ENCODE measurements around the gene NCOA3. TPM values are rescaled to one million over a fixed set of nuclear protein-coding genes. Genes with fewer than 3 reads are reported as not detected.

The NCOA3 gene
- polyA plus RNA-seq, 3 donors: 13.5 to 21.8 (median 21.3) TPM

- Histone ChIP-seq H2AFZ (ENCODE audit: insufficient read depth, low read depth, low read length, poor library complexity, severe bottlenecking) (no peak overlapping the region), H3K9ac (ENCODE audit: insufficient read depth, low read length, poor library complexity, severe bottlenecking) (no peak overlapping the region), H4K20me1 (ENCODE audit: insufficient read depth, low read length) (peaks cover 100% of the 10 kb centered on the region), H3K79me2 (ENCODE audit: insufficient read depth, low read length) (peaks cover 89% of the 10 kb centered on the region), H3K4me3 (replicated peaks in 1 of 3; ENCODE audit: low read depth in 2 of 3, low read length in 3 of 3) (no peak overlapping the region), H3K27ac (ENCODE audit: low read depth in 1 of 2, low read length in 2 of 2) (no peak overlapping the region), H3K9me3 (replicated peaks in 1 of 2; ENCODE audit: control insufficient read depth in 1 of 2, insufficient read depth in 1 of 2, low read length in 2 of 2) (no peaks in the 10 kb centered on the region), H3K4me1 (ENCODE audit: control insufficient read depth in 1 of 2, insufficient read depth in 2 of 2, low read length in 2 of 2) (peaks cover 19 to 29% of the 10 kb centered on the region in 2 donors), H3K36me3 (replicated peaks in 1 of 2; ENCODE audit: control insufficient read depth in 1 of 2, insufficient read depth in 2 of 2, low read length in 2 of 2) (peaks cover 7 to 18% of the 10 kb centered on the region in 2 donors), H3K27me3 (ENCODE audit: control insufficient read depth in 2 of 2, insufficient read depth in 2 of 2, low read length in 2 of 2) (no peaks in the 10 kb centered on the region), H3K4me2 (replicated peaks; ENCODE audit: extremely low read depth, low read length, poor library complexity, severe bottlenecking) (no peak overlapping the region)
- H3K27me3 Mint-ChIP-seq (ENCODE audit: low read depth in 3 of 3): no peaks in the 10 kb centered on the region
- intact Hi-C loops (cut with micrococcal nuclease): no loop called here
- H3K36me3 Mint-ChIP-seq: peaks cover 20 to 34% of the 10 kb centered on the region in 2 donors
- peaks cover 40% of the 10 kb centered on the region for H3K4me1 Mint-ChIP-seq
- TF ChIP-seq CTCF (IDR thresholded peaks at IDR 0.05): no peak
- WGBS (ENCODE audit: insufficient coverage): 100% methylated on average over 1 of the region's 2 CpGs
- no peaks in the 10 kb centered on the region for H3K9me3 Mint-ChIP-seq
- H3K27ac Mint-ChIP-seq: peak overlapping the region in 1 of 7 donors; percentile 42
- no peak for DNase-seq
- no peak overlapping the region for H3K4me3 Mint-ChIP-seq
Measured at GRCh38 chr20:47581090-47581489, 79.4 kb downstream of the NCOA3 start.

- intact Hi-C loops (cut with micrococcal nuclease): no loop called here
- Histone ChIP-seq H3K27ac (ENCODE audit: low read depth in 1 of 2, low read length in 2 of 2) (no peak overlapping the region), H3K9ac (ENCODE audit: insufficient read depth, low read length, poor library complexity, severe bottlenecking) (no peak overlapping the region), H3K79me2 (ENCODE audit: insufficient read depth, low read length) (peaks cover 85% of the 10 kb centered on the region), H3K4me2 (replicated peaks; ENCODE audit: extremely low read depth, low read length, poor library complexity, severe bottlenecking) (no peak overlapping the region), H3K4me3 (replicated peaks in 1 of 3; ENCODE audit: low read depth in 2 of 3, low read length in 3 of 3) (no peak overlapping the region), H2AFZ (ENCODE audit: insufficient read depth, low read depth, low read length, poor library complexity, severe bottlenecking) (no peak overlapping the region), H3K27me3 (ENCODE audit: control insufficient read depth in 2 of 2, insufficient read depth in 2 of 2, low read length in 2 of 2) (no peaks in the 10 kb centered on the region), H3K9me3 (replicated peaks in 1 of 2; ENCODE audit: control insufficient read depth in 1 of 2, insufficient read depth in 1 of 2, low read length in 2 of 2) (no peaks in the 10 kb centered on the region), H3K4me1 (ENCODE audit: control insufficient read depth in 1 of 2, insufficient read depth in 2 of 2, low read length in 2 of 2) (peaks cover 3 to 7% of the 10 kb centered on the region in 2 donors), H3K36me3 (replicated peaks in 1 of 2; ENCODE audit: control insufficient read depth in 1 of 2, insufficient read depth in 2 of 2, low read length in 2 of 2) (peaks cover 15 to 40% of the 10 kb centered on the region in 2 donors), H4K20me1 (ENCODE audit: insufficient read depth, low read length) (peaks cover 100% of the 10 kb centered on the region)
- WGBS (ENCODE audit: insufficient coverage): no CpG with 5 or more reads among the region's 2 CpGs
- no peaks in the 10 kb centered on the region for H3K9me3 Mint-ChIP-seq
- no peak overlapping the region for H3K4me3 Mint-ChIP-seq
- peaks cover 20% of the 10 kb centered on the region for H3K4me1 Mint-ChIP-seq
- H3K27me3 Mint-ChIP-seq (ENCODE audit: low read depth in 3 of 3): no peaks in the 10 kb centered on the region
- no peak for DNase-seq
- H3K36me3 Mint-ChIP-seq: peaks cover 37 to 58% of the 10 kb centered on the region in 2 donors
- TF ChIP-seq CTCF (IDR thresholded peaks at IDR 0.05): no peak
- H3K27ac Mint-ChIP-seq: peak overlapping the region in 2 of 7 donors; percentile 43 to 75
Measured at GRCh38 chr20:47583551-47583950, 81.9 kb downstream of the NCOA3 start.

Data from CD14-positive monocyte (primary cell).